HepG2 (cell line): Measurements from ENCODE around the gene MAP3K19. TPM values are rescaled to one million over a fixed set of nuclear protein-coding genes. Genes with fewer than 3 reads are reported as not detected.

Experiments used
- FOXK1 ChIP-seq: sonication (generic); formaldehyde crosslinking; IDR thresholded peaks from 2 replicates; pipeline ENCODE4 v1.4.0; 2020; ENCODE audit warnings: low read depth, missing genetic modification reagents, borderline replicate concordance
- FOXO4 ChIP-seq: sonication (generic); formaldehyde crosslinking; conservative IDR thresholded peaks from 2 replicates; pipeline ENCODE4 v1.8.1; 2023; ENCODE audit warnings: missing genetic modification reagents
- GATA4 ChIP-seq: sonication (generic); IDR thresholded peaks from 2 replicates; pipeline ENCODE4 v1.6.1; 2016; ENCODE audit warnings: antibody characterized with exemption, low read depth, borderline replicate concordance
- GPN1 ChIP-seq: sonication (generic); formaldehyde crosslinking; IDR thresholded peaks from 2 replicates; pipeline ENCODE4 v1.5.1; 2020; ENCODE audit warnings: missing genetic modification reagents, borderline replicate concordance
- HNF1A ChIP-seq, 2 experiments: sonication (generic) in 1 of 2; formaldehyde crosslinking in 1 of 2; IDR thresholded peaks; 2 replicates each; pipeline versions ENCODE4 v1.4.0 to v1.6.1; 2016 to 2020; ENCODE audit warnings: borderline replicate concordance in 1 of 2, low read depth in 1 of 2, mild to moderate bottlenecking in 1 of 2, missing genetic modification reagents in 1 of 2
- NFE2 ChIP-seq: sonication (generic); formaldehyde crosslinking; IDR thresholded peaks from 2 replicates; pipeline ENCODE4 v1.4.0; 2020; ENCODE audit warnings: missing genetic modification reagents
- NR0B2 ChIP-seq: sonication (generic); formaldehyde crosslinking; IDR thresholded peaks from 2 replicates; pipeline ENCODE4 v1.4.0; 2020; ENCODE audit warnings: mild to moderate bottlenecking, missing genetic modification reagents
- POLR2G ChIP-seq: fragments of 200-400 bp; formaldehyde crosslinking; IDR thresholded peaks from 2 replicates; pipeline ENCODE4 v1.6.1; 2018; ENCODE audit warnings: mild to moderate bottlenecking, low read depth, low read length, moderate library complexity
- REL ChIP-seq: sonication (generic); formaldehyde crosslinking; conservative IDR thresholded peaks from 2 replicates; pipeline ENCODE4 v1.8.0; 2022; ENCODE audit warnings: mild to moderate bottlenecking, missing genetic modification reagents, moderate library complexity
- SALL2 ChIP-seq: sonication (generic); formaldehyde crosslinking; IDR thresholded peaks from 2 replicates; pipeline ENCODE4 v1.8.1; 2023; ENCODE audit warnings: mild to moderate bottlenecking, missing genetic modification reagents, inconsistent platforms
- SIN3B ChIP-seq: fragments of 150-350 bp; IDR thresholded peaks from 2 replicates; pipeline ENCODE4 v1.6.1; 2014; ENCODE audit warnings: low read length
- ZBTB20 ChIP-seq: sonication (generic); formaldehyde crosslinking; IDR thresholded peaks from 2 replicates; pipeline ENCODE4 v1.8.1; 2023; ENCODE audit warnings: missing genetic modification reagents, low read depth, mild to moderate bottlenecking, borderline replicate concordance
- ZBTB44 ChIP-seq: sonication (generic); formaldehyde crosslinking; IDR thresholded peaks from 2 replicates; pipeline ENCODE4 v1.4.0; 2020; ENCODE audit warnings: missing genetic modification reagents
- ZFP1 ChIP-seq: IDR thresholded peaks from 2 replicates; pipeline ENCODE4 v1.6.1; 2016
- ZNF20 ChIP-seq: sonication (generic); formaldehyde crosslinking; IDR thresholded peaks from 2 replicates; pipeline ENCODE4 v1.4.0; 2020; ENCODE audit warnings: mild to moderate bottlenecking, moderate library complexity, missing genetic modification reagents
- ZNF501 ChIP-seq: sonication (generic); formaldehyde crosslinking; IDR thresholded peaks from 2 replicates; pipeline ENCODE4 v1.5.1; 2020; ENCODE audit warnings: mild to moderate bottlenecking, moderate library complexity, missing genetic modification reagents
- ZNF543 ChIP-seq: sonication (generic); formaldehyde crosslinking; IDR thresholded peaks from 2 replicates; pipeline ENCODE4 v1.4.0; 2020; ENCODE audit warnings: mild to moderate bottlenecking, missing genetic modification reagents
- ZNF773 ChIP-seq: sonication (generic); formaldehyde crosslinking; IDR thresholded peaks from 2 replicates; pipeline ENCODE4 v1.4.0; 2020; ENCODE audit warnings: missing genetic modification reagents, borderline replicate concordance
- ZSCAN30 ChIP-seq: sonication (generic); formaldehyde crosslinking; IDR thresholded peaks from 2 replicates; pipeline ENCODE4 v1.5.0; 2020; ENCODE audit warnings: mild to moderate bottlenecking, missing genetic modification reagents
- polyA plus RNA-seq, 8 experiments: library from polyadenylated mRNA; depleted of rRNA in 3 of 8; stranded (reverse) in 7 of 8; unstranded in 1 of 8; fragments of >200 nt; fragmentation: Illumina TruSeq in 4 of 8; extraction: Trizol in 4 of 8; gene quantifications; 2 replicates each; pipeline versions ENCODE4 v1.2.1 to v1.2.3, GENCODE V29; 2011 to 2016; ENCODE audit warnings: low read depth in 4 of 8, missing spikeins in 1 of 8, mixed read lengths in 1 of 8; ENCODE audit not compliant: insufficient read depth in 1 of 8
- total RNA-seq, 5 experiments: library from RNA; depleted of rRNA; stranded (reverse); fragments of >200 nt; fragmentation: Illumina TruSeq; extraction: Trizol; gene quantifications; 2 replicates each; pipeline ENCODE4 v1.2.3, GENCODE V29; 2016; ENCODE audit warnings: low read depth in 1 of 5

MAP3K19 gene
- total and polyA plus RNA-seq, 2 of the 13 experiments (the other 11 are each of a cell fraction or from before 2014, with no cell fraction given): not detected

- no peak; the same call in none of the 2 replicates for TF ChIP-seq POLR2G
- TF ChIP-seq ZSCAN30 (CRISPR knock-in tag): peak; percentile 24; the same call in 1 of the 2 replicates
- TF ChIP-seq SALL2 (CRISPR knock-in tag): no peak
- TF ChIP-seq NR0B2 (CRISPR knock-in tag): no peak
- no peak for TF ChIP-seq FOXK1
- no peak for TF ChIP-seq NFE2 (CRISPR knock-in tag)
- TF ChIP-seq SIN3B: no peak
- TF ChIP-seq FOXO4 (CRISPR knock-in tag): 0 out of 2 replicates have a peak, but pooled peaks have one; percentile 19
- no peak for TF ChIP-seq REL (CRISPR knock-in tag)
- TF ChIP-seq ZNF773 (CRISPR knock-in tag): no peak
- 0 out of 2 replicates have a peak, but pooled peaks have one; percentile 10 for TF ChIP-seq ZNF543
- TF ChIP-seq ZBTB20 (CRISPR knock-in tag): no peak
- no peak for TF ChIP-seq ZNF501 (CRISPR knock-in tag)
- 0 out of 2 replicates have a peak, but pooled peaks have one; percentile 26 for TF ChIP-seq ZFP1 (CRISPR knock-in tag)
- TF ChIP-seq GPN1 (CRISPR knock-in tag): no peak
- TF ChIP-seq GATA4: no peak
- no peak for TF ChIP-seq ZBTB44 (CRISPR knock-in tag)
- TF ChIP-seq ZNF20 (CRISPR knock-in tag): peak; percentile 97
- TF ChIP-seq HNF1A (IDR thresholded peaks at IDR 0.05; ENCODE audit: low read depth): no peak
- TF ChIP-seq HNF1A (CRISPR knock-in tag; IDR thresholded peaks at IDR 0.05; ENCODE audit: borderline replicate concordance): no peak
Measured at GRCh38 chr2:134919341-134920210, 127.7 kb downstream of the MAP3K19 start (continued).
